Prostate gland (tissue), 2 donors: ENCODE measurements around the gene BAIAP2. TPM values are rescaled to one million over a fixed set of nuclear protein-coding genes. Genes with fewer than 3 reads are reported as not detected.
"Not testable (repeated sequence)": the region's sequence is repeated elsewhere in the genome, so short reads cannot be mapped to it uniquely, and the experiment has no call there.

ENCODE experiments used
- DNase-seq: peaks from one replicate; pipeline ENCODE4 v3.0.0-alpha.2; 2019; ENCODE audit warnings: low spot score
- H3K27ac ChIP-seq, 2 donors: fragments of 200-600 bp; sonication (generic); 2 replicates each; pipeline ENCODE4 v1.5.1; 2017 to 2019
- H3K27me3 ChIP-seq: fragments of 200-600 bp; sonication (generic); replicated peaks from 2 replicates; pipeline ENCODE4 v1.5.1; 2019; ENCODE audit not compliant: insufficient read depth
- H3K36me3 ChIP-seq, 2 donors: fragments of 200-600 bp; sonication (generic); 1 replicate in 1 of 2; 2 replicates in 1 of 2; pipeline versions ENCODE4 v1.5.1 to v1.8.1; 2017 to 2019
- H3K4me1 ChIP-seq: fragments of 200-600 bp; sonication (generic); replicated peaks from 2 replicates; pipeline ENCODE4 v1.5.1; 2019
- H3K4me3 ChIP-seq, 2 donors: fragments of 200-600 bp; sonication (generic); 2 replicates each; pipeline ENCODE4 v1.5.1; 2017 to 2019
- H3K9me3 ChIP-seq: fragments of 200-600 bp; sonication (generic); 2 replicates; pipeline ENCODE4 v1.5.1; 2017
- POLR2A ChIP-seq: fragments of 450-650 bp; IDR thresholded peaks from one replicate; pipeline ENCODE4 v1.6.1; 2016; ENCODE audit warnings: antibody characterized with exemption, mild to moderate bottlenecking
- POLR2AphosphoS5 ChIP-seq: sonication (generic); formaldehyde crosslinking; IDR thresholded peaks from one replicate; pipeline ENCODE4 v1.6.1; 2017; ENCODE audit warnings: antibody characterized with exemption
- WGBS: methylation state at CpG from one replicate; pipeline ENCODE4 v1.1.5; 2018; 5-methylcytosine and 5-hydroxymethylcytosine counted together
- intact Hi-C: fragments of 100-400 bp; cut with DNase I; formaldehyde crosslinking; loops from one replicate; pipeline ENCODE4 v1.14.2; 2022
- total RNA-seq, 2 donors: library from RNA; depleted of rRNA; stranded (reverse); fragments of >200 nt; gene quantifications; one replicate each; pipeline ENCODE4 v1.1.0, GENCODE V29; 2016
- TF ChIP-seq, protein P1 (sequence below), 4 experiments: fragments of 200-600 bp in 2 of 4; fragments of 450-650 bp in 2 of 4; sonication (generic) in 2 of 4; IDR thresholded peaks; 1 replicate in 3 of 4; 2 replicates in 1 of 4; pipeline ENCODE4 v1.5.1; 2016 to 2019; ENCODE audit warnings: antibody characterized with exemption in 4 of 4, mild to moderate bottlenecking in 2 of 4, moderate library complexity in 2 of 4

Gene BAIAP2
- total RNA-seq, 2 donors from 2014 or later = 125 to 148 TPM

DNA sequence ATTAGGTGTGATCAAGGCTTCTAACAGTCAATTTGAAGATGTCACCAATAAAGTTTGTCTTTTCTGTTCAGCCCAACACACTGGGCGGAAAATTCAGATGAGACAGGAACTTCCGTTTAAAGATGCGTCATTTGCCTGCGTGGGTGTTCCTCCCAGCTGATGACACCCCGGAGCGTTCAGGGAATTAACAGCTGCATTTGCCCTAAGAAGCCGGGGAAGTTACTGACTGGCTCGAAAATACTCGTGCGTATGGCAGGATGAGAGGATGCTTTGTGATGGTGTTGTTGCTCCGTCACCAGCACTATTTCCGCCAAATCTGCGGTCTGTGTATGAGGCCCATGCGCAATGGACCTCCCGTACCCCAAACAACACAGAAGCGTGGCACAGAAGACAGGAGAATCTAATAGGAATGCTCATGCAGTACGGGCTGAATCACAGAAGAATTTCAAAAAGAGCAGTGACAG lies 118.4 kb downstream of the BAIAP2 start:
- Histone ChIP-seq H3K9me3 (no peaks in the 10 kb centered on the region), H3K4me3 (no peak overlapping the region), H3K36me3 (no peaks in the 10 kb centered on the region), H3K4me1 (no peaks in the 10 kb centered on the region), H3K27ac (no peak overlapping the region), H3K27me3 (no peaks in the 10 kb centered on the region)
- no peak for DNase-seq
- 88% methylated on average over 17 of the region's 17 CpGs for WGBS
- TF ChIP-seq POLR2A (no peak), POLR2AphosphoS5 (no peak)
- TF ChIP-seq, protein P1, sequence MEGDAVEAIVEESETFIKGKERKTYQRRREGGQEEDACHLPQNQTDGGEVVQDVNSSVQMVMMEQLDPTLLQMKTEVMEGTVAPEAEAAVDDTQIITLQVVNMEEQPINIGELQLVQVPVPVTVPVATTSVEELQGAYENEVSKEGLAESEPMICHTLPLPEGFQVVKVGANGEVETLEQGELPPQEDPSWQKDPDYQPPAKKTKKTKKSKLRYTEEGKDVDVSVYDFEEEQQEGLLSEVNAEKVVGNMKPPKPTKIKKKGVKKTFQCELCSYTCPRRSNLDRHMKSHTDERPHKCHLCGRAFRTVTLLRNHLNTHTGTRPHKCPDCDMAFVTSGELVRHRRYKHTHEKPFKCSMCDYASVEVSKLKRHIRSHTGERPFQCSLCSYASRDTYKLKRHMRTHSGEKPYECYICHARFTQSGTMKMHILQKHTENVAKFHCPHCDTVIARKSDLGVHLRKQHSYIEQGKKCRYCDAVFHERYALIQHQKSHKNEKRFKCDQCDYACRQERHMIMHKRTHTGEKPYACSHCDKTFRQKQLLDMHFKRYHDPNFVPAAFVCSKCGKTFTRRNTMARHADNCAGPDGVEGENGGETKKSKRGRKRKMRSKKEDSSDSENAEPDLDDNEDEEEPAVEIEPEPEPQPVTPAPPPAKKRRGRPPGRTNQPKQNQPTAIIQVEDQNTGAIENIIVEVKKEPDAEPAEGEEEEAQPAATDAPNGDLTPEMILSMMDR (IDR thresholded peaks at IDR 0.05) = no peak
- intact Hi-C loops = no loop called here

DNA sequence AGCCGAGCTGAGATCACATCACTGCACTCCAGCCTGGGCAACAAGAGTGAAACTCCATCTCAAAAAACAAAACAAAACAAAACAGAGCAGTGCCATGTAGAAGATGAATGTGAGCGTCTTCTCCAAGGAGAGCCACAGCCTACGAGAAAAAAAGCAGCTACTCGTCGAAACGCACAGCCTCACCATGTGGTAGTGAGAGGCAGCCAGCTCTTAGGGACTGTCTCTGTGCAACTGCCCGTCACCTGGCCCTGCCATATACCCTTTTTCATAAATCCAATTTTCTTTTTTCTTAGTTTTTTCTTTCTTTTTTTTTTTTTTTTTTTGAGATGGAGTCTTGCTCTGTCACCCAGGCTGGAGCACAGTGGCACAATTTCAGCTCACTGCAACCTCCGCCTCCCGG lies 119.1 kb downstream of the BAIAP2 start:
- H3K4me3 ChIP-seq, H3K36me3 ChIP-seq, H3K9me3 ChIP-seq, intact Hi-C loops, DNase-seq, H3K27ac ChIP-seq, H3K4me1 ChIP-seq, H3K27me3 ChIP-seq: not testable (repeated sequence)
- WGBS = 94% methylated on average over 9 of the region's 9 CpGs

DNA sequence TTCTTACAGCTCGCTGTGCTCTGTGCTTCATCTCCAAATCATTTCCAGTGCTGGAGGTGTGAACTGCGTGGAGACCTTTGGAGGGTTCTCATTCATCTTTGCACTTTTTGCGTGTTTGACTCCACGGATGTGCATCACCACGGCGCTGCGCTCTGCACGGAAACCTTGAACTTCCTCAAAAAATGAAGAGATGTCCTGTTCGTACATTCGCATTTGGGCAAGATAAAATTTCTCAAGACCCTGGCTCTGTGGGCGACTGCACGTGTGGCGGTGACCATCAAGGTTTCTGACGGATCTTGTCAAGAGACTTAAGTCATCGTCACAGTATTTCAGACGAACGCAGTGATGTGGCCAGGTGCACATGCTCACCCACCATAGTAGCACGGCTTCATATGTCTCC lies 120.0 kb downstream of the BAIAP2 start:
- intact Hi-C loops = no loop called here
- no peak for DNase-seq
- Histone ChIP-seq H3K27me3 (no peaks in the 10 kb centered on the region), H3K4me3 (no peak overlapping the region), H3K36me3 (no peaks in the 10 kb centered on the region), H3K27ac (no peak overlapping the region), H3K4me1 (no peaks in the 10 kb centered on the region), H3K9me3 (no peaks in the 10 kb centered on the region)
- WGBS = 94% methylated on average over 18 of the region's 18 CpGs
- TF ChIP-seq POLR2AphosphoS5 (no peak), POLR2A (no peak)
- TF ChIP-seq, protein P1 (IDR thresholded peaks at IDR 0.05) = no peak

DNA sequence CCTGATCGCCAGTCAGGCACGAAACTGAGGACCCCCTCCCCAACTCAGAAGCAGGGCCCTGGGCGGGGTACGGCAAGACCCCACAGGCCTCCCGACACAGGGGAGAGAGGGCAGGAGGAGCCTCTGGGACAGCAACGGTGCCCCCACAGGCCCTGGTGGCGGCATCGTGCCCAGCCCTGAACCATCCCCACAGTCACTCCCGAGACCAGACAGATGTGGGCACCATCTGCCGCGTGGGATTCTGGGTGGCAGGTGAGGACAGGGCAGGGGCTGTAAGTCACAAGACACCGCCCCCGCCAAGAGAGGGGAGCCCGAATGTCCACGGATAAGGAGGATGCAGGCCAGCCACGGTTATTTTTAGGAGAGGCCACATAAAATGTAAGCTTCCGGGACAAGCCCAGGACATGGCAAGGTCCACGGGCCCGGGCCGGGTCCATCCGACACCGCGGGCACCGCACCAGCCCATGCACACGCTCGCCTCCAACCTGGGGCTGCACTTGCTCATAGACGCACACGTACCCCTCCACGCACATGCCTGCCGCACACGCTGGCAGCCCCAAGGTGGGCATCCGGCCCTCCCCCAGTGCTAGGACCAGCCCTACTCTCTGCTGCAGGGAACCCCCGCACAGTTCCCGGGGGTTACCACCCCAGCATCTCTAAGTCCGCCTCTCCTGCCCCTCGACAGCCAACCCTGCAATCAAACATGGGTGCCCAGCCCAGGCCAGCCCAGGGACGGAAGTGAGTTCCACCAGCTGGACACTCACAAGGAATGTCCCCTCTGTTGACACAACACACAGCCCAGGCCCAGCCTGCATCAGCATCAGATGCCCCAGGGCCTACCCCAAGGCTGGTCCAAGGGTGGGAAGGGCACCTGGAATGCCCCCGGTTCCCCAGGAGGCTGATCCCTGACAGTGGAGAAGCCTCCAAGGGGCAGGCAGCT lies 122.2 kb downstream of the BAIAP2 start:
- TF ChIP-seq, protein P1 (IDR thresholded peaks at IDR 0.05) = no peak
- TF ChIP-seq POLR2AphosphoS5 (no peak), POLR2A (no peak)
- Histone ChIP-seq H3K36me3 (no peaks in the 10 kb centered on the region), H3K4me1 (no peaks in the 10 kb centered on the region), H3K4me3 (no peak overlapping the region), H3K9me3 (no peaks in the 10 kb centered on the region), H3K27ac (no peak overlapping the region), H3K27me3 (no peaks in the 10 kb centered on the region)
- intact Hi-C loops = no loop called here
- 89% methylated on average over 38 of the region's 38 CpGs for WGBS
- DNase-seq = no peak

DNA sequence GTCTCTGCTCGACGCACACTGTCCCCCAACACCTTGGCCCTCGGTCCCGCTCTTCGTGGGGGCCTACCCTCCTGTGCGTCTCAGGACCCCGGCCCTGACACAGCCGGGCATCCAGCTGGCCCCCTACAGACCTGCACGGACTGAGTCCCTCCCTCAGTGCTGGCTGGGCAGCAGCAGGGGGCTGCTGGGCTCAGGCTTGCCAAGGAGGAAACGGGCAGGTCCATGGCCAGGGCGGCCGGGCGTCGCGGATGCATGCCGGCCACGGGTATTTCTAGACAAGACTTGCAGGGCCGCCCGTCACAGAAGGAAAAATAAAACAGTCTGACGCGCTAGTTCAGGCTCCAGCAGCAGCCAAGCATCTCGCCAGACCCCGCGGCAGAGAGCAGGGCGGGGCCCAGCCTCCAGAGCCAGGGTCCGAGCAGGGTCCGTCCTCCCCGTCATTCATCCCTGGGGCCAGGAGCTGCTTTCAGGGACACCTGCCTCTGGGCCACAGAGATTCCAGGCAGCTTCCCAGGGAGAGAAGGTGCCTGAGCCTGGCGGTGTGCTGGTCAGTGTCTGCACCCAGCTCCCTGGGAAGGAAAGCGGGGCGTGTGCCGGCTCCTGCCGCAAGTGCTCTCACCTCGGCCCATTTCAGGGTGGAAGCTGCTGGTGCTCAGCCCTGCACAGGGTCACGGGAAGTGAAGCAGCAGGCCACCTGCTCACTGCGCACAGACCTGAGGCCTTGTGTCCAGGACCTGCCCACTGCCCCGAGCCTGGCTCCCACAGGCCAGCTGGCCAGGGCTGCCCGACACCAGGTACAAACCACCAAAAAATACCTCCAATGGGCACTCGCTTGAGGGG lies 123.1 kb downstream of the BAIAP2 start:
- no peak for TF ChIP-seq POLR2AphosphoS5
- TF ChIP-seq, protein P1 (IDR thresholded peaks at IDR 0.05) = no peak
- TF ChIP-seq POLR2A = no peak
- Histone ChIP-seq H3K27ac (no peak overlapping the region), H3K9me3 (no peaks in the 10 kb centered on the region), H3K4me1 (no peaks in the 10 kb centered on the region), H3K36me3 (no peaks in the 10 kb centered on the region), H3K4me3 (no peak overlapping the region), H3K27me3 (no peaks in the 10 kb centered on the region)
- 82% methylated on average over 26 of the region's 39 CpGs for WGBS
- intact Hi-C loops = no loop called here
- DNase-seq = no peak
